ENCODE data around the gene PWWP2B. TPM values are rescaled to one million over a fixed set of nuclear protein-coding genes. Genes with fewer than 3 reads are reported as not detected.

PWWP2B gene
- total RNA-seq, 2 donors from 2014 or later: 11.8 to 12.7 TPM

DNA sequence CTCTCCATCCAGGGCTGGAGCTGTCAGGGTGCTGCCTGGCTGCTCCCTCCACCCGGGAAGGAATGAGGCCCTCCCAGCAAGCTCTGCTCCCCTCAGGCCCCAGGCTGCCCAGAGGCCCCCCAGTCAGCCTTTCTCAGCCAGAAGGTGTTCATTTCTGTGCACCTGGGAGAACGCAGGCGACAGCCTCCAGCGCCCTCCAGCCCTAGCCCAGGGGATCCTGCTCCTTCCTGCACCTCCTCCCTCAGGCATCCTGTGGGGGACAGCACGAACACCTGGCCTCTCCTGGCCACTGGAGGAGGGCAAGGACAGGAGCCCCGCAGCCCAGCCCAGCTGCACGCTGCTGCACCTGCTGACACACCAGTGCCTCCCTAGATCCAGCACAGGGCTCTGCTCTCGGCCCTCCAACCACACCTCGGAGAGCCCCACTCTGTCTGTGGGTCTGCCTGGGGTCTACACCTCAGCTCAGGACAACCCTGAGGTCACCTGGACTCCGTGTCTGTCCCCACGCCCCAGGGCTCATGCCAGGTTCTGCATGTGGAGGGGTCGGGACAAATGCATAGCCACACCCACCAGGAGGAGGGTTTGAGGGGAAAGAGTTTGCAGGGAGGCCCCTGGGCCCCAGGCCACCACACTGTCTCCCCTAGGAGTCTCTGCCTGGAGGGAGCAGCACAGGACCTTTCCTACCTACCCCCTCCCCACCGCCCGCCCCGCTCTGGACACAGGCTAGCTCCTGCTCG lies 7.4 kb upstream of the PWWP2B start:
- DNase-seq (peak; percentile 20), ATAC-seq (no peak)
- intact Hi-C loops (cut with DNase I): loop anchor here in 1 of 2 donors (2.0 to 10.0 kb wide), 2 partner anchors 63 to 255 kb away; no protein-coding TSS in a partner anchor

DNA sequence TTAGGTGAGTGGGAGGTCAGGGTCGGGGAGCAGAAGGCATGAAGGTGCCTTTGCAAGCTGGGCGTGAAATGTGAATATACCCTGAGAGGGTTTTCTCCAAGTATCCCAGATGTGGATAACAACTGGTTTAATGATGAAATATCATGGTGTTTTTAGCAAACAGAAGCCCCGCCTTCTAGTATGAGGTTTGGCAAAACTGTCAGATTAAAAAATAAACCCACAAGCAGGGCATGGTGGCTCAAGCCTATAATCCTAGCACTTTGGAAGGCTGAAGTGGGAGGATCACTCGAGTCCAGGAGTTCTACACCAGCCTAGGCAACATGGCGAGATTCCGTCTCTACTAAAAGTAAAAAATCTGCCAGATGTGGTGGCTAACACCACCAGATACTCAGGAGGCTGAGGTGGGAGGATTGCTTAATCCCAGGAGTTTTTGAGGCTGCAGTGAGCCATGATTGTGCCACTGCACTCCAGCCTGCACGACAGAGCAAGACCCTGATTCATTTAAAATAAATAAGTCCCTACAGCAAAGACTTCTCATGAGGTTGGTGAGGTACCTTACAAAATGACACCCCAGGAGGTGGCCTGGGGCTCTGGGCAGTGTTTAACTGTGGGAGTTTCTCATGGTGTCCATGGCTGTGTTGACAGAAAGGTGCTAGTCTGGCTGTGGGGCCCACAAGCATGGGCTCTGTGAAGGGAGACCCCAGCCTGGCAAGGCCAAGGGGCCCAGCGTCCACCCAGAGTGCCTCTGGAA lies 6.7 kb upstream of the PWWP2B start:
- ATAC-seq: no peak
- intact Hi-C loops (cut with DNase I): loop anchor here in 1 of 2 donors (2.0 kb wide), 1 partner anchor 62 kb away; no protein-coding TSS in a partner anchor

DNA sequence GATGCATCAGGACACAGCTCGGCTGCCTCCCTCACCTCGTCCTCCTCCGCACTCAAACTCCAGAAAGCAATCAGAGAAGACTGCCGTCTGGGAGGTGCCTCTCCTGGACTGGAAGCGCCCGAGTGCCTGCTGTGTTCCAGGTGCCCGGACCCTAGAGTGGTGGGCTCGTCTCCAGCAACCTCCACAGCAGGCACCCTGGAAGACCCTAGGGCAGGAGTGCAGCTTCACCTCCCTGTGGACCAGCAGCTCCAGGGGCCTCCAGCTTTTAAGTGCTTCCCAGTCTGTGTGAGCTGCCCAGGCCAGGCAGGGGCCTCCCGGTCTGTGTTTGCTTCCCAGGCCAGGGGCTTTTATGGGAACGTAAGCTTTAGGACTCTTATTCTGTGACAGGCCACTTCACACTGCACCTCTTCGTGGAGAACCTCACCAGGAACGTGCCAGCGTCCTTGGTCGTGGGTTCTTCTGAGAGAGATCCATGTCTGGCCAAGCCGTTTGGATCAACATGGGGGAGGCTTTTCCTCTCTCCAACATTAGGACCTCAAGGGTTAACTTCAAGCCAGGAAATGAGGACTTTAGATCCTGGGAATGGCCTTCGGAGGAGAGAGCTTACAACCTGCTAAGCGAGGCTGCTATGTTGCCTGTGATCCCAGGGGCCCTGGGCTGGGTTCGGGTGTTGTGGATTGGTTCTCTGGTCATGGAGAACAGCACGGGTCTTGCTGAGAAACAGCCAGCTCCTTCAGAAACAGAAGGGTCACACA lies 5.9 kb upstream of the PWWP2B start:
- intact Hi-C loops (cut with DNase I): loop anchor here in 1 of 2 donors (2.0 kb wide), 1 partner anchor 62 kb away; no protein-coding TSS in a partner anchor
- ATAC-seq (no peak), DNase-seq (no peak)

More for the DNA sequence above, 6.7 kb upstream of the PWWP2B start:
- DNase-seq: no peak

DNA sequence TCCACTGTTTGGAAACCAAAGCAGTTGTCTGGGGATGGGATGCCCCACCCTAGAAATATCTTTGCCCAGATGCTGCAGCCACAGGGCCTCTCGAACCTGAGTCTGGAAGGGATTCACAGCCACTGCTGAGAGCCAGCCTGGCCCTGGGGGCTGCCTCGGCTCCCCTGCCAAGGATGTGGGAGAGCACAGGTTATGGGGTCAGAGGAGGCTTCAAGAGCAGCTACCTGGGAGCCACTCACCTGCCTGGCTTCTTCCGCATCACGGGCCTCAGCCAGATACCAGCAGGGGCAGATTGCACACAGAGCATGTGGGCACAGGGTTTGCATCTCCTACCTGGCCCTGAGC lies 5.4 kb upstream of the PWWP2B start:
- intact Hi-C loops (cut with DNase I): loop anchor here in 1 of 2 donors (2.0 kb wide), 1 partner anchor 61 kb away; no protein-coding TSS in a partner anchor
- DNase-seq (peak; percentile 18), ATAC-seq (no peak)

DNA sequence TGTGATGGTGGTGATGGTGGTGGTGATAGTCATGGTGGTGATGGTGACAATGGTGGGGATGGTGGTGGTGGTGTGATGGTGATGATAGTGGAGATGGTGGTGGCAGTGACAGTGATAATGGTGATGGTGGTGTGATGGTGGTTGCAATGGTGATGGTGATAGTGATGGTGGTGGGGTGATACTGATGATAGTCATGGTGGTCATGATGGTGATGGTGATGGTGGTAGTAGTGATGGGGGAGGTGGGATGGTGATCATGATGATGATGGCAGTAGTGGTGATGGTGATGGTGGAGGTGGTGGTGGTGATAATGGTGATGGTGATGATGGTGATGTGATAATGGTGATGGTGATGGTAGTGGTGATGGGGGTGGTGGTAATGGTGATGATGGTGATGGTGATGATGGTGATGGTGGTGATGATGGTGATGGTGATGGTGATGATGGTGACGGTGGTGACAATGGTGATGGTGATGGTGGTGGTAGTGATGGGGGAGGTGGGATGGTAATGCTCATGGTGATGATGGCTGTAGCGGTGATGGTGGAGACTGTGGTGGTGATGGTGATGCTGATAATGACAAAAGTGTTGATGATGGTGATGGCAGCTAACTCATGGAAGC lies 4.7 kb upstream of the PWWP2B start:
- no peak for ATAC-seq
- intact Hi-C loops (cut with DNase I): no loop called here
- no peak for DNase-seq

DNA sequence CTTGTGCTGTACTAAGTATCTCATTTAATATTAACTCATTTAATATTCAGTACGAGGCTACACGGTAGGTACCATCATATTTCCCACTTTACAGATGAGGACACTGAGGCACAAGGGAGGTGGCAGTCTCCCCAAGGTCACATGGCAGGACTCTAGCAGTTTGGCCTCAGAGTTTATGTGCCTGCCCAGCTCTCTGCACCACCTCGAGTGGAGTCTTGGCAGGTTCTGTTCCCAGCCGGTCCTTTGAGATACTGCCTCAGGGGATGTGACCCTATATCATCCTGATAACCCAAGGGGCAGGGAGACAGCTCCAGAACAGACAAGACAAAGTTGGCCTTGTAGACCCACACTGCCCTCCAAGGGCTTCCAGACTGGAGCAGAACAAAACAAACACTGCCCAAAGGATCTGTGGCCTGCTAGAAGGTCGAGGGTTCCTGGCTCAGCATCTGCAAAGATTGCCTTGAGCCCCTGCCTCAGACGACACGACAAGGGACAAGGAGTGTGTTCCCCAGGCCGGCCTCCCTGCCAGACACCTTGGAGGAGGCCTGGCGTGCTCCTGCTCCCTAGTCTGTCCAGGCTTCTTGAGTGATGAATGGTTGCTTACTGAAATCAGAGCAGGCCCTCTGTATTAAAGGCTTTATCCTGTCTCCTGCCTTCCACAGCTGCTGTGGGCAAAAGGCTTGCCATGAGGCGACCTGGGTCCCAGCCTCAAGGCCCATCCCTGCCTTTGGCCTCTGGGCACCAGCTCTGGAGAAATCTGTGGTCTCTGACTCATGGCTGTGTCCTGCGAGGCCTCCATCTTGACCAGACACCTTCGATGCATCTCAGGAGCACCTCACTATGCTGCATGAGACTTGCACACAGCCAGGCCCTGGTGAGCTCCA lies 3.9 kb upstream of the PWWP2B start:
- intact Hi-C loops (cut with DNase I): no loop called here
- peak; percentile 20 for DNase-seq
- no peak for ATAC-seq

DNA sequence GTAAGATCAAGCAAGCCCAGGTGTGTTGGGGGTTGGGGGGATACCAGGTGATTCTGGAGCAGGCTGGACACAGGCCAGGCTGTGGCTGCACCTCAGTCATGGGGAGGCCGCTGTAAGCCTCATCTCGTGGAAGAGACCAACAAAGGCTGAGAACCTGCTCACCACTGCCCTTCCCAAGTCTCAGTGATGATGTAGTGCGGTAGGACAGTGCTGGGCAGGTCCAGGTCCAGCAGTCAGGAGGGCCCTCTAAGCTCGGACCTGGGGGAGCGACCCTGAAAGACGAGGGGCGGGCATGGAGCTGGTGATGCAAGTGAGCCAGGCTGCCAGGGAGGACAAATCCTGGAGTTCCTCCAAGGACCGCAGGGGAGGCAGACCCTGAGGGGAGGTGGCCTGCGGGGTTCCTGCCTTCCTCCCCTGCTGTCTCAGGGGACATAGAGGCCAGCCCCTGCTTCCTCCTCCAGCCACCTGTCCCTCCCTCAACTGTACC lies 3.3 kb upstream of the PWWP2B start:
- ATAC-seq (no peak), DNase-seq (no peak)
- intact Hi-C loops (cut with DNase I): no loop called here

DNA sequence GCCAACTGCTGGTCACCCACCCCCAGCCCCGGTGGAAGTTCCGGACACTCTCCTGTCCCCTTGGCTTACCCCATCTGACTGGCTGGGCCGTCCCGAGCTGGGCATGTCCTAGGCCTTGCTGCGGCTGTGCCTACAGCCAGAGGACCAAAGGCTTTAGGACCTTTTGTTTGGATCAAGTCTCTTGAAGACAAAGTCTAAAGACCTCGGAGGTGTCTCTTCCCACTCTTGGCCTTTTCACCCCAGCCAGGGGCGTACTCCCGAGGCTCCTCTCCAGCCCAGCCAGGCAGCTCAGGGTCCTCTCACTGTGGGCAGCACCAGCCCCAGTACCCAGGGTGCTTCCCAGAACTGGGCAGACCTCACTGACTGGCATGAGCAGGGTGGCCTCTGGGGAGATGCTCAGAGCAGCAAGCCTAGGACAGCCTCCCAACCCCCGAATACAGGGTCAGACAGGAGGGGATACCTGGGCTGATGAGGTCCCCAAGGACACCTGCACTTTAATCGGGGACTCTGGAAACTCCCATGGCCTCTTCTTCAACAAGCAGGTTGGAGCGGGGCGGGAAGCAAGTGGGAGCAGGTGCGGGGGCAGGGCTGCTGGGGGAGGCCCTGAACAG lies 2.7 kb upstream of the PWWP2B start:
- intact Hi-C loops (cut with DNase I): no loop called here
- ATAC-seq: no peak
- DNase-seq: peak; percentile 20

DNA sequence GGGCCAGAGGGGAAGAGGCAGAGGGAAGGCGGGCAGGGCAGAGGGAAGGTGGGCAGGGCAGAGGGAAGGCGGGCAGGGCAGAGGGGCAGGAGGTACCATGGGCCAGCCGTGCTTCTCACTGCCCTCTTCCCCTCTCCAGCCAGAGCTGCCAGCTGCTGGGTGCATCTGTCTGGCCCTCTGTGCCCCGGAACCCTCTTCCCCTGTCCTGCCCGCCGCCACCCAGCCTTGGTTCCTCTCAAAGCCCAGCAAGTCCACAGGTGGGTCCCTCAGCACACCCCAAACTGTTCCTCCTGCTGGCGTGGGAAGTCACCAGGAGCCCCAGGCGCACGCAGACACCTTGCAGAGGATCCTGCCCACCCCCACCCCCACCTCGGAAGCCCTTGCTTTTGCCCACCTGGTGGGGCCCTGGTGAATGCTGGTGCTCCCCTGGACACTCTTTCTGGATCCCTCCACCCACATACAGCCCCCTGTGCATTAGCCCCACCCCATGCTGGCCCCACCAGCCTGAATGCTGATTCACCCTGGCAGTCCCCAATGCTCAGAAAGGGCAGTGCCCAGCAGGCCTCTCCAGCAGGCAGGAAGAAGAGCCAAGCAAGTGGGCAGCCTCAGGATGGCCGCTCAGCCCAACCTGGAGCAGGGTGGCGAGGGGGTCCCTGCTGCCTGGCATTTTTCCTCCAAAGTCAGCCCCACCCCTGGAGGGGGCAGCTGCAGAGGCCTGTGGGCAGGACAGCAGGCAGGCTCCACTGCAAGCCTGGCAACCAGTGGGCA lies 1.9 kb upstream of the PWWP2B start:
- intact Hi-C loops (cut with DNase I): no loop called here
- peak; percentile 24 for DNase-seq
- ATAC-seq: peak in 1 of 2 donors; percentile 2

DNA sequence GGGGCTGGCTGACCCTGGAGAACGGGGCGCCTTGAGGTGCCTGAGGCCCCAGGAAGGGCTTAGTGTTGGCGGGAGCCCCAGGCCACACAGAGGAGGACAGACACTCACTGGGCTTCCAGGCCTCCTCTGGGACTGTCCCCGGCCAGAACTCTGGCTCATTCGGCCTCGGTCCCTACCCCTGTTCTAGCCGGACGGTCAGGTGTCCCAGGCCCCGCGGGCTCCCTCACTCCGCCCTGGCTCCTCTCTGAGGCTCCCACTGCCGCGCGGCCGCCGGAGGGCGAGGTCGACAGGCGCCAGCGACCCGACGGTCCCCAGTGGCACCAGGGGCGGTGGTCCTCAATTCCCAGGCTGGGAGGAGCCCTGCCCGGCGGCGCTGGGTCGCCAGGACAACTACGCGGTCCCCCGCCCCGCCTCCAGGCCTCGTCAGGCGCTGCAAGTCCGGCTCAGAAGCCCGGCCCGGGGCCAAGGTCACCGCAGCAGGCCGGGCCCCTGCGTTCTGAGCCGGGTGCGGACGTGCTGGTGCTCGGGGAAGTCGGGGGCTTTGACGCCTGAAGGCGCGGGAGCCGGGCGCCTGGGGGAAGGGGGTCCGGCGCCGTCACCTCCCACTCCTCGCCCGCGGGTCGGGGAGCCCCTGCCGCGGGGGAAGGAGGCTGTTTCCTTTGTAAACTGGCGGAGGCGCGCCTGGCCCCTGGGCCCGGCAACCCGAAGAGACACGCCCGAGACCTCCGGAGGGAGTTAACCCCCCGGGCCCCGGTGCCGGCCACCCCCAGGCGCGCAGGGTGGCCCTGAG lies 1.1 kb upstream of the PWWP2B start:
- intact Hi-C loops (cut with DNase I): no loop called here
- DNase-seq (peak; percentile 87), ATAC-seq (peak; percentile 57 to 72)

DNA sequence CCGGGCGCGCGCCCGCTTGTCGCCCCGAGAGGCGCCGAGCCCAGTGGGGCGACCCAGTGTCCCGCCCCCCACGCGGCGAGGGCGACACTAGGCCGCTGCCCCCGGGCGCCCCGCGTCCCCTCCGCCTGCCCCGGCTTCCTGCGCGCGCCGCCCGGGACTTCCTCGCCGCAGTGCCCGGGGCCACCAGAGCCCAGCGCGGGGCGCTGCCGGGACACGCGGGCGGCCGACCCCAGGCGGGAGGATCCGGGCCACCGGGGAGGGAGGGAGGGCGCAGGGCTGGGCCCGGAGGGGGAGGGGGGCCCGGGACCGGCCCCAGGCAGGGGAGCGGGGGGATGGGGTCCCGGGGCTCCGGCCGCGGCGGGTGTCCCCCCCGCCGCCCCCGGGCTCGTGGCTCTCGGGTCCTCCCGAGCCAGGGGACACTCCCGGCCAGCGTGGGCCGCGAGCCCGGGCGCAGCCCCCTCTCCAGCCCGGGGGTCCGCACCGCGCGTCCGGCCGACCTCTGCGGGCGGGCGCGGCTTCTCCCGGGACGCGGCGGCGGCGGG lies 435 bp upstream of the PWWP2B start:
- intact Hi-C loops (cut with DNase I): no loop called here
- DNase-seq (peak; percentile 75), ATAC-seq (peak; percentile 39 to 73)

DNA sequence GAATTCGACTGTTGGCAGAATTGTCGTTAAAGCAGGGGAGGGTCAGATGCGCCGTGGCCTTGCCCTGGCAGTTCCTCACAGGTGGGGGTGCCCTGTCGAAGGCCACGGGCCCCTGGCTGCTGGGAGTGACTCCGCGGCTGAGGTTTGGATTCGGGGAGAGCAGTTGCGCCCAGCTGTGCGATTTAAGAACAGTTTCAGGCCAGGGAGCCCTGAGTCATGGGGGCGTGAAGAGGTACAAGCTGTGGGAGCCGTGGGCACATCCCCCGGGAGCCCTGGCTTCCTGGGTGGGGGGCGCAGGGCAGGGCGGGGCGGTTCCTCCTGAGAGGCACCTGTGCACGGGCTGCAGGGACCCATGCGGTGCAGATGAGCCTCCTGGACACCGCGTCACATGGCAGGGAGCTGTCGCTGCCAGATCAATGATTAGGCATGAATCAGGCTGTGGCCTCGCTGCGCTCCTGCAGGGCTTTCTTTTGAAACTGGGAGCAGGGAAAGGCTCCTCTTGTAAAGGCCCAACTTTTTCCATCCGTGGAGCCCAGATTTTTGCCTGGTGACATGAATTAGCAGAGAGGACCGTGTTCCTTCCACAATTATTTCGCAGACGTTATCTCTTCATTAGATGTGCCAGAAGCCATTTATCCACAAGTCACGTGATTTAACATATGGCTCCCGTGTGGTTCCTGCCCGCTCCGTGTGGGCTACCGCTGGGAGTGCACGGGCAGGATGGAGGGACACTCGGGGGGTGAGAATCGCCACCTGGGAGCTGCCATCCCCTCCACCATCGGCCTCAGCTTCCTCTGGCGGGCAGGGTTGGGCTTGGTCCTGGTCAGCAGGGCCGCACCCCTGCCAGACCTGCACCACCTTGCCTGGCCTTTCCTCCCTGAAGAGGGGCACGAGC lies 918 bp downstream of the PWWP2B start:
- ATAC-seq (peak in 1 of 2 donors; percentile 9), DNase-seq (peak; percentile 65)
- intact Hi-C loops (cut with DNase I): no loop called here

DNA sequence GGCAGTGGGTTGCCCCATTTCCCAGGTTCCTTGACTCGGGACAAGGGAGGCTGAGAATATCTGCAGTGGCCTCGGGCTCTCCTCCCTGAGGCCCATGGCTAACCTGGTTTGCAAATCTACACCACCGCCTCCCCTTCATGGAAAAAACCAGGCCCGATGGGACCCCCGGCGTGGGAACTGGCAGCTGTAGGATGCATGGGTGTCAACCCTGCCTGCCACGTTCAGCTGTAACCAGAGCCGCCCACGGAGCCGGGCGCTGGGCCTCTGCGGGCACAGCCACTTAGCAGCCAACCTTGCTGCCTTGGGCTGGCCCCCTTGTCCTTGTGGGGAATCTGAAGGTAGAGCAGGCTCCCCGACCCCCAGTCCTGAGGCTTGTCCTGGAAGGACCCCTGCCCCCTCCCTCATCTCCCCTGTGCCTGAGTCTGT lies 1.6 kb downstream of the PWWP2B start:
- DNase-seq (peak; percentile 24), ATAC-seq (no peak)
- intact Hi-C loops (cut with DNase I): no loop called here

DNA sequence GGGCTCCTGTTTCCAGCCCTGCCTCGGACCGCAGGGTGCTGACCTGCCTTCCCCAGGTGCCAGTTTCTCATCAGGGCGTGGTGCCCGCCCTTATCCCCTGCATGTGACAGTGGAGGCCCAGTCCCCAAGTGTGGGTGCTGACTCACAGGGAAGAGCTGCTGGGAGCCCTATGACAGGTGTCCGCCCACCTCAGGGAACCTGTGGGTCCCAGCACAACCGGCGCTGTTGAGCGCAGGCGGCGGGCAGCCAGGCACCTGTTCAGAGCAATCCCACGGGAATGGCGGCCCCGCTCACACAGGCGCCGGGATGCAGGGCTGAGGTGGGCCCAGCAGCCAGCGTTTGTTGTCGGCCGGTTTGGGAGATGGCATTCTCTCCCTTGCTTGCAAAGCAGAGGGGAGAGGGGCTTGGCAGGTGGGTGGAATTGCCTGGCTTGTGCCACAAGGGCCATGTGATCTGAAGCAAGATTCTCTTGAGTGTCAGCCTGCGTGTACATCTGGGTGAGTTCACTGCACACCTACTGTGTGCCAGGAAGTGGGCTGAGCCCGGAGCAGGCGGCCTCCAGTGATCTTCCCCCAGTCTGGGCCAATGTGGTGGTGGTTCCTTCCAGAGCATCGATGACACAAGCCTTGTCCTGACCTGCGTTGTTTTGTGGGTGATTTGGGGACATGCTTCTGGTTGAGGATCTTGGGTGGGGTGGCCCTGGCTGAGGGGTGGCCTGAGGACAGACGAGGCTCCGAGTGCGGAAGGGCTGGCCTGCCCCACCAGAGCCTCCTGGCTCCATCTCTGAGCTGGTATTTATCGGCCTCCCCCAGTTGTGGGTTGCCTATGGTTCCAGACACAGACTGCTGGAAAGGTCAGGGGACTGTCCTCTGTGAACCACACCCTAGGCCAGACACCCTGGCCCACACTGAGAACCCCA lies 2.4 kb downstream of the PWWP2B start:
- ATAC-seq (no peak), DNase-seq (peak; percentile 25)
- intact Hi-C loops (cut with DNase I): no loop called here

All from left cardiac atrium (tissue), 4 donors.